Measurements from ENCODE around the gene ZFP1.

DNA sequence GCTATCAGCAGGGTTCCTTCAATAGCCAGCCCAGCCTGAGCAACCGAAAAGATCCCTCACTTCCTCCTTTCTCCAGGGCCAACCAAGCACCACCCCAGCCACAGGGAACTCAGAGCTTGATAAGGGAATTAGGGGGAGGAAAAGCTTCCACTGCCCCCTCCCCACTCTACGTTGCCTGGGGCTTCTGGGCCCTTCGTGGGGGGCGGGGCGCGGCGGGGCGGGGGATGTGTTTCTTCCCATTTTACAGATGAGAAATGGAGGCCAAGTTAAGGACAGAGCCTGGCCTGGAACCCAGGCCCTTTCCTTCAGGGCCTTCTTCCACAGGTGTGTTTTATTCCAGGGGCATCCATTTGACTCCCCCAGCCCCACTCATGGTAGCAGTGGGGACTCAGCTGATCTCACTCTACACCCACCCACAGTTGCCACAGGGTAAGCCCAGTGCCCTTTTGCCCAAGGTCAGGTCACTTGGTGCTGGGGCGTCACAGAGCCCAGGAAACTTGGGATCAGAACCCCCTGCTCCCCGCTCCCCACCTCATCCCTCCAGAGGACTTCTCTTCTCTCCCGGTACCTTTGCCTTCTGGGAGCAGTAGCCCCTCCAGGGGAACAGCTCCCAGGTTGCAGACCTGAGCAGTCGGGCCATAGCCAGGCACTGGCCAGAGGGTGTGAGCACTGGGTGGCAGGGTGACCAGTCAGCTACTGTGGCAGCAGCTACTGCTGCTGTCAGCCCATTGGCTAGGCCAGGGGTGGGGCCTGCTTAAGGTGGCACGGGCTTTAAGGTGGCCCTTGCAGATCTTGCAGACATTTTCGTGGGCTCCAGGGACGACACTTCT, 32.0 kb upstream of the ZFP1 start, which contains the start of gene LDHD:
- TF ChIP-seq, protein P1, sequence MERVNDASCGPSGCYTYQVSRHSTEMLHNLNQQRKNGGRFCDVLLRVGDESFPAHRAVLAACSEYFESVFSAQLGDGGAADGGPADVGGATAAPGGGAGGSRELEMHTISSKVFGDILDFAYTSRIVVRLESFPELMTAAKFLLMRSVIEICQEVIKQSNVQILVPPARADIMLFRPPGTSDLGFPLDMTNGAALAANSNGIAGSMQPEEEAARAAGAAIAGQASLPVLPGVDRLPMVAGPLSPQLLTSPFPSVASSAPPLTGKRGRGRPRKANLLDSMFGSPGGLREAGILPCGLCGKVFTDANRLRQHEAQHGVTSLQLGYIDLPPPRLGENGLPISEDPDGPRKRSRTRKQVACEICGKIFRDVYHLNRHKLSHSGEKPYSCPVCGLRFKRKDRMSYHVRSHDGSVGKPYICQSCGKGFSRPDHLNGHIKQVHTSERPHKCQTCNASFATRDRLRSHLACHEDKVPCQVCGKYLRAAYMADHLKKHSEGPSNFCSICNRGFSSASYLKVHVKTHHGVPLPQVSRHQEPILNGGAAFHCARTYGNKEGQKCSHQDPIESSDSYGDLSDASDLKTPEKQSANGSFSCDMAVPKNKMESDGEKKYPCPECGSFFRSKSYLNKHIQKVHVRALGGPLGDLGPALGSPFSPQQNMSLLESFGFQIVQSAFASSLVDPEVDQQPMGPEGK (CRISPR knock-in tag; IDR thresholded peaks at IDR 0.05; ENCODE audit: borderline replicate concordance) = no peak
- TF ChIP-seq CSDC2 (CRISPR knock-in tag; IDR thresholded peaks at IDR 0.05) (no peak), TCF4 (CRISPR knock-in tag; IDR thresholded peaks at IDR 0.05; ENCODE audit: borderline replicate concordance) (no peak)
